Activated CD4-positive, alpha-beta T cell treated with anti-CD3 and anti-CD28 coated beads for 4 hours (primary cell): ENCODE measurements around the gene SLC25A22.

Experiments
- DNase-seq, 2 donors: peaks; one replicate each; pipeline ENCODE4 v3.0.0-alpha.2; 2020

The SLC25A22 gene

GRCh38 chr11:770642-771616, 27.2 kb downstream of the SLC25A22 start:
- no peak for DNase-seq

GRCh38 chr11:769887-770641, 28.0 kb downstream of the SLC25A22 start:
- no peak for DNase-seq

- DNase-seq: no peak
Observed at GRCh38 chr11:767238-767637, 30.8 kb downstream of the SLC25A22 start.

- no peak for DNase-seq
Observed at GRCh38 chr11:766936-767210, 31.2 kb downstream of the SLC25A22 start.

- no peak for DNase-seq
Observed at GRCh38 chr11:766106-766935, 31.8 kb downstream of the SLC25A22 start.

GRCh38 chr11:765802-766091, 32.3 kb downstream of the SLC25A22 start:
- DNase-seq: no peak

- DNase-seq: peak; percentile 45 to 60
Observed at GRCh38 chr11:765025-765801, 32.9 kb downstream of the SLC25A22 start.

- no peak for DNase-seq
Observed at GRCh38 chr11:764322-765024, 33.6 kb downstream of the SLC25A22 start.

- no peak for DNase-seq
Observed at GRCh38 chr11:763549-764321, 34.3 kb downstream of the SLC25A22 start.

- DNase-seq: no peak
Observed at GRCh38 chr11:763073-763463, 35.0 kb downstream of the SLC25A22 start.

GRCh38 chr11:762421-763072, 35.5 kb downstream of the SLC25A22 start:
- no peak for DNase-seq

- no peak for DNase-seq
Observed at GRCh38 chr11:761526-762108, 36.5 kb downstream of the SLC25A22 start.

GRCh38 chr11:760236-760635, 37.8 kb downstream of the SLC25A22 start:
- no peak for DNase-seq

GRCh38 chr11:749731-750130, 48.4 kb downstream of the SLC25A22 start:
- no peak for DNase-seq

- no peak for DNase-seq
Observed at GRCh38 chr11:748007-748359, 50.1 kb downstream of the SLC25A22 start.

- DNase-seq: peak; percentile 70 to 74
Observed at GRCh38 chr11:747158-748006, 50.7 kb downstream of the SLC25A22 start, which contains the start of gene TALDO1. TALDO1 (plus strand) TSS chr11:747464; CDS start chr11:747482, 18 bp downstream.

GRCh38 chr11:746289-747157, 51.6 kb downstream of the SLC25A22 start:
- no peak for DNase-seq

GRCh38 chr11:745428-745827, 52.7 kb downstream of the SLC25A22 start:
- no peak for DNase-seq
